Hindlimb muscle (tissue), 1 donor: Measurements from ENCODE around the gene RFWD3. TPM values are rescaled to one million over a fixed set of nuclear protein-coding genes. Genes with fewer than 3 reads are reported as not detected.

Experiments
- DNase-seq: peaks from one replicate; pipeline ENCODE4 v3.0.0-alpha.2; 2013
- polyA plus RNA-seq: library from polyadenylated mRNA; unstranded; fragments of 120-200 nt; gene quantifications from one replicate; pipeline ENCODE4 v1.2.1, GENCODE V29; 2013; ENCODE audit not compliant: insufficient read length

RFWD3 gene
- polyA plus RNA-seq, 1 donor = 13.0 TPM

- no peak for DNase-seq
These were observed 88.2 kb downstream of the RFWD3 start for GRCh38 chr16:74578433-74578832.

GRCh38 chr16:74577882-74578366, 88.8 kb downstream of the RFWD3 start:
- DNase-seq = no peak

DNA sequence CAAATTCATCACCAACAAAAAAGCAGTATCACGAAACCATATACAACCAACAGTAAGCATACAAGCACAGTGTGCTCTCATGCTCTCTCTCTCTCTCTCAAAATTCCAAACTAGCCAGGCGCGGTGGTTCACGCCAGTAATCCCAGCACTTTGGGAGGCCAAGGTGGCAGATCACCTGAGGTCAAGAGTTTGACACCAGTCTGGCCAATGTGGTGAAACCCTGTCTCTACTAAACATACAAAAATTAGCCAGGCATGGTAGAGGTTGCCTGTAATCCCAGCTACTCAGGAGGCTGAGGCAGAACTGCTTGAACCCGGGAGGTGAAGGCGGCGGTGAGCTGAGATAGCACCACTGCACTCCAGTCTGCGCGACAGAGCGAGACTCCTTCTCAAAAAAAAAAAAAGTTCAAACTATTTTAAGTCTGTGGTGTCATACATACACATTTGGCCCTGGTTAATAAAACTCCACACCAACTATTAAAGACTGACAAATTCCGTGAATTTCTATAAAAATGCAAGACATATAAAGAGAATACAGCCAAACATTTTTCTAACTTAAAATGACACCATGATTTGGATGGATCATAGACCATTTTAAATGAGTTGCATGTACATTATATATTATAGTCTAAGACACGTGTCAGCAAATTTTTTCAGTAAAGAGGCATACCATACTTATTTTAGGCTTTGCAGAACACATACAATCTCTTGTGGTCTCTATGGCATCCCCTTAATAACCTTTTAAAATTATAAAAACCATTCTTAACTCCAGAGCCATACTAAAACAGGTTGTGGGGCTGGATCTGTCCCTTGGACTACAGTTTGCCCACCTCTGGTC, 90.7 kb downstream of the RFWD3 start:
- DNase-seq = no peak

- DNase-seq = no peak
These were observed 91.4 kb downstream of the RFWD3 start for GRCh38 chr16:74575175-74575806.

DNA sequence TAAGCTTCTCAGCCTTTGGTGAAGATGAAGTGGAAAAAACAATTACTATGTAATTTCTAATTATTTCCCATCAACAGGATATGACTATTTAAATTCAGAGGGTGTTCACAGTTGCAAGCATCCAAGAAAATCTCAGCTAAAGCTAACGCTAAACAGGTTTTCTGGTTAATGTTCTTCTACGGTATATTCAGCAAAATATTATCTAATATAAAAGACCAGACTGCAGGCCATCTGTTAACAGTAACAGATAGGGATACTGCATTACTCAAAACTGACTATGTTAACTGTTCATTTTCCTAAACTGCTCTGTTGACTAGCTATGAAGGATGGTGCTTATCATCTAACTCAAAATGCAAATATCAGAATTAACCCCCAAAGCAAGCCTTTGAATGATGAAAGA, 92.5 kb downstream of the RFWD3 start:
- DNase-seq = no peak

GRCh38 chr16:74573622-74574021, 93.1 kb downstream of the RFWD3 start:
- DNase-seq = no peak

Other genes with a start within 250 kb of the RFWD3 start
- gene CLEC18B, start 245.4 kb downstream of the RFWD3 start, polyA plus RNA-seq = 3.9 TPM
- 121 TPM for gene GLG1, start 59.8 kb downstream of the RFWD3 start, polyA plus RNA-seq
- gene MLKL, start 34.0 kb upstream of the RFWD3 start, polyA plus RNA-seq = 4.6 TPM
- gene FA2H, start 107.9 kb upstream of the RFWD3 start, polyA plus RNA-seq = 0.22 TPM